ENCODE measurements around the gene UCN2.
"Not testable (repeated sequence)": the region's sequence is repeated elsewhere in the genome, so short reads cannot be mapped to it uniquely, and the experiment has no call there.

The UCN2 gene

GRCh38 chr3:48536116-48536515 lies 27.5 kb downstream of the UCN2 start:
- no peak for DNase-seq (ENCODE audit: low read depth)

- no peak for DNase-seq (ENCODE audit: low read depth)
These were observed 28.0 kb downstream of the UCN2 start for GRCh38 chr3:48535578-48535977.

- DNase-seq (ENCODE audit: low read depth), result no peak
These were observed 30.6 kb downstream of the UCN2 start for GRCh38 chr3:48532977-48533337.

DNA sequence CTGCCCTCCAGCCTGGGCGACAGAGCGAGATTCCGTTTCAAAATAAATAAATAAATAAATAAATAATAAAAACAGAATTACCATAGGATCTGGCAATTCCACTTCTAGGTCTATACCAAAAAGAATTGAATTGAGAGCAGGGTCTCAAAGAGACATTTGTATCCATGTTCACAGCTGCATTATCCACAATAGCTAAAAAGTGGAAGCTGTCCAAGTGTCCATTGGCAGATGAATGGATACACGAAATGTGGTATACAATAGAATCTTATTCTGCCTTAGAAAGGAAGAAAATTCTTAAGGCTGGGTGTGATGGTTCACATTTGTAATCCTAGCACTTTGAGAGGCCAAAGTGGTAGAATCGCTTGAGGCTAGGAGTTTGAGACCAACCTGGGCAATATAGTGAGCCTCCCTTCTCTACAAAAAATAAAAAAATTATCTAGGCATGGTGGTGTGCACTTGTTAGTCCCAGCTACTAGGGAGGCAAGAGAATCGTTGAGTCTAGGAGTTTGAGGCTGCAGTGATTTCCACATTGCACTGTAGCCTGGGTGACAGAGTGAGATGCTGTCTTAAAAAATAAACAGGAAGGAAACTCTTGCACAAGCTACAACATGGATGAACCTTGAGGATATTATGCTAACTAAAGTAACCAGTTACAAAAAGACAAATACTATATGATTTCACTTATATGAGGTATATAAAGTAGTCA lies 31.2 kb downstream of the UCN2 start:
- no peak for DNase-seq (ENCODE audit: low read depth)

GRCh38 chr3:48530701-48531100 lies 32.9 kb downstream of the UCN2 start:
- DNase-seq (ENCODE audit: low read depth), result not testable (repeated sequence)

DNA sequence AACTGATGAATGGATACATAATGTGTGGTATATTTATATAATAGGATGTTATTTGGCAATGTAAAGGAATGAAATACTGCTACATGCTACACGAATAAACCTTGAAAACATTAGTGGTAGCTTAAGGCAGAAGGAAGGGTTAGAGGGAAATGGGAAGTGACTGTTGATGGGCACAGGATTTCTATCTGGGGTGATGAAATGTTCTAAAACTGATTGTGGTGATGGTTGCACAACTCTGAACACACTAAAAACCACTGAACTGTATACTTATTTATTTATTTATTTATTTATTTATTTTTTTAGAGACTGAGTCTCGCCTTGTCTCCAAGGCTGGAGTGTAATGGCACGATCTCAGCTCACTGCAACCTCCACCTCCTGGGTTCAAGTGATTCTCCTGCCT lies 34.8 kb downstream of the UCN2 start:
- DNase-seq (ENCODE audit: low read depth), result no peak

GRCh38 chr3:48528048-48528447 lies 35.5 kb downstream of the UCN2 start:
- DNase-seq (ENCODE audit: low read depth), result no peak

GRCh38 chr3:48524970-48525369 lies 38.6 kb downstream of the UCN2 start:
- no peak for DNase-seq (ENCODE audit: low read depth)

DNA sequence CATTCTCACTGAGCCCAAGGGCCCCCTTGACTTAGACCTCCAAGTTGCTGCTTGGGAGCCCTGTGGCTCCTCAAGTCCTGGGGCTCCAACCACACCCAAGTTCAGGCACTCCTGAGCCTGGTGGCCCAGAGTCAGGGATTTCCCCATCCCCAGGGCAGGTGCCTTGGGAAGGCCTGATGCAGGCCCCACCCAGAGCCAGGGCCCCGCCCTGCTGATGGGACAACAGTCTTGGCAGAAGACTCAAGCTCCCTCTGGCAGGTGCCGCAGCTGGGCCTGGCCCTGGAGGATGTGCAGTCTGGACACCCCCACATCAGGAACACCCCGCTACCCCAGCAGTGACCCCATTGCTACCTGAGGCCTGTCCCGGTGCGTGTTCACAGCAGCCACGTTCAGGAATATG lies 41.9 kb downstream of the UCN2 start:
- no peak for DNase-seq (ENCODE audit: low read depth)

- no peak for DNase-seq (ENCODE audit: low read depth)
These were observed 44.3 kb downstream of the UCN2 start for GRCh38 chr3:48519277-48519643.

DNA sequence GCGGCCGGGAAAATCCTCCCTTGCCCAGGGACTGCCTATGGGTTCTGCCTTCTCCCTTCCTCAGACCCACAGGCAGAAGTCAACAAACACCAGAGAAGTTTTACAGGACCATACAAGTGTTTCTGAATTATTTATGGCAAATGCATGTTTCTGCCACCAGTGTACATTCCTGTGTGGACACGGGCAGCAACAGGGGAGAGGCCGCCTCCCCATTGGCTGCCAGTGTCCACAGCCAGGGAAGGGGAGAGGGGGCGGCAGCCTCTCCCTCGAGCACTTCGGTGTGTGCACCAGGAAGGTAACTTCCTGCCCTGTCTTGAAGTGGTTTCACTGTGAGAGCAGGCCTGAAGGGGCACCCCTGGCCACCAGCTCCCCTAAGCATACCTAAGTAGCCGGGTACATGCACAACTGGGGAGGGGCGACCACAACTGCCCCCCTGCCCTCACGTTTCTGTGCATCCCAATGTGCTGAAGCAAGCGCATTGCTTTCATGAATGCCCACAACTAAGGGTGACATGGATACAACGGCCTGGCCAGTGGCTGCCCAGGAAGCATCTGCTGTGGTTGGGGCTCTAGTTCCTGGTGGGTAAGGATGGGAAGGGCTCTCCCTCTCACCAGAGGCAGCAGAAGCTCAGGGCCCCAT lies 44.8 kb downstream of the UCN2 start:
- DNase-seq (ENCODE audit: low read depth), result no peak

- no peak for DNase-seq (ENCODE audit: low read depth)
These were observed 45.5 kb downstream of the UCN2 start for GRCh38 chr3:48518069-48518468.

DNA sequence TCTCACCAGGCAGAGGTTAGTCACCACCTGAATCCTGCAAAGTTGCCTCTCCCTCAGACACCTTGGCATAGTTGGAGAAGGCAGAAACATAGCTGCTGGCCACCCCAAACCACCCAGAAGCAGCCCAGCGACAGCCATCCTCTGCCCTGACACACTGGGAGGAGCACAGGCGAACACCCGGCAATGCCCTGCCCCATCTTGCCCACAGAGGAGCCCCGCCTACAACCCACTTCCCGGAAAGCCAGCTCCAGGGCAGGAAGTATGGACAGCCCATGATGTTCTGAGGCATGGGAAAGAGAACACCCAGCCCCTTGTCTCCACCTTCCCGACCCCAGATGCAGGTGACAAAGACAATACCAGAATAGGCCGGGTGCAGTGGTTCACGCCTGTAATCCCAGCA lies 47.0 kb downstream of the UCN2 start:
- DNase-seq (ENCODE audit: low read depth), result no peak

- no peak for DNase-seq (ENCODE audit: low read depth)
These were observed 49.0 kb downstream of the UCN2 start for GRCh38 chr3:48514431-48515227.
